A673 (cell line): ENCODE data around the gene CFAP90.
A peak's percentile ranks its signal among the peaks of the same experiment; 100 is the strongest.

ENCODE experiments used
- EZH2 ChIP-seq: fragments of 200-600 bp; sonication (generic); IDR thresholded peaks from 2 replicates; pipeline ENCODE4 v1.6.1; 2017; ENCODE audit warnings: borderline replicate concordance, low read depth, mild to moderate bottlenecking, mixed read lengths, antibody characterized with exemption, low read length; ENCODE audit not compliant: poor library complexity, severe bottlenecking
- TF ChIP-seq, protein P1 (sequence below): fragments of 300-800, 200-600 bp; sonication (generic); conservative IDR thresholded peaks from 2 replicates; pipeline ENCODE4 v1.5.1; 2017; ENCODE audit warnings: low read depth, mild to moderate bottlenecking, antibody characterized with exemption, low read length, moderate library complexity, mixed read lengths

DNA sequence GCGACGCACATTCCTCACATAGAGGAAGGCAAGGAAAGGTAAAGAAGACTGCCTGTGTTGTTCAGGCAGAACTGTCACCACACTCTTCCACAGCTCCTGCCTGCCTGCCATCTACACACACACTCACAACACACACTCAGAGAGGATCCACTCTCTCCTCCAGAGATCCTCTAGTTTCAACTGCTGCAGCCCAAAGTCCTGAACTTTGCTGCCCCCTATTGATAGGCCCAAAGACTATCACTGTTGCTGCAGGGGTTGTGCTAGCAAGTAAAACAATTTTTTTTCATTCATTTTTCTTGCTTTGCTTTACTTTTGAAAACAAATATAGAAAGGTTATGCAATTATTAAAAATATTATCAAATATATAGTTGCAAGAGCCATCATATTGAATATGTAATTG lies 5.9 kb upstream of the CFAP90 start:
- no peak for TF ChIP-seq EZH2
- TF ChIP-seq, protein P1, sequence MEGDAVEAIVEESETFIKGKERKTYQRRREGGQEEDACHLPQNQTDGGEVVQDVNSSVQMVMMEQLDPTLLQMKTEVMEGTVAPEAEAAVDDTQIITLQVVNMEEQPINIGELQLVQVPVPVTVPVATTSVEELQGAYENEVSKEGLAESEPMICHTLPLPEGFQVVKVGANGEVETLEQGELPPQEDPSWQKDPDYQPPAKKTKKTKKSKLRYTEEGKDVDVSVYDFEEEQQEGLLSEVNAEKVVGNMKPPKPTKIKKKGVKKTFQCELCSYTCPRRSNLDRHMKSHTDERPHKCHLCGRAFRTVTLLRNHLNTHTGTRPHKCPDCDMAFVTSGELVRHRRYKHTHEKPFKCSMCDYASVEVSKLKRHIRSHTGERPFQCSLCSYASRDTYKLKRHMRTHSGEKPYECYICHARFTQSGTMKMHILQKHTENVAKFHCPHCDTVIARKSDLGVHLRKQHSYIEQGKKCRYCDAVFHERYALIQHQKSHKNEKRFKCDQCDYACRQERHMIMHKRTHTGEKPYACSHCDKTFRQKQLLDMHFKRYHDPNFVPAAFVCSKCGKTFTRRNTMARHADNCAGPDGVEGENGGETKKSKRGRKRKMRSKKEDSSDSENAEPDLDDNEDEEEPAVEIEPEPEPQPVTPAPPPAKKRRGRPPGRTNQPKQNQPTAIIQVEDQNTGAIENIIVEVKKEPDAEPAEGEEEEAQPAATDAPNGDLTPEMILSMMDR: peak; percentile 85
